ENCODE data around the gene ARMC7. TPM values are rescaled to one million over a fixed set of nuclear protein-coding genes. Genes with fewer than 3 reads are reported as not detected.

The ARMC7 gene
- total and polyA plus RNA-seq, 2 of the 4 experiments (the other 2 are of a cell fraction) = 1.8 to 6.9 TPM

GRCh38 chr17:75151930-75152329 lies 42.2 kb downstream of the ARMC7 start:
- peaks cover 21 to 46% of the 10 kb centered on the region in 2 experiments for H3K79me1 ChIP-seq (ENCODE audit: low read depth in 1 of 2, low read length in 2 of 2)
- TF ChIP-seq RAD21 (IDR thresholded peaks at IDR 0.05; ENCODE audit: low read length) = no peak
- H2BK15ac ChIP-seq (ENCODE audit: low read depth, low read length) = no peak overlapping the region
- H4K8ac ChIP-seq (ENCODE audit: low read depth in 2 of 2, low read length in 2 of 2) = no peak overlapping the region
- WGBS, 2 experiments (ENCODE audit: extremely low coverage in 2 of 2, insufficient read length in 1 of 2) = 67% methylated on average over 1 of the region's 6 CpGs; no CpG with 5 or more reads in 1 of the 2 experiments
- CTCF ChIA-PET = no interaction called here
- H2BK20ac ChIP-seq (ENCODE audit: low read depth, low read length) = no peak overlapping the region
- dilution Hi-C loops (cut with HindIII; ENCODE audit: low sequenced_read_pairs, unreplicated experiment) (no loop called here), in situ Hi-C loops (cut with MboI; ENCODE audit: low sequenced_read_pairs) (no loop called here), intact Hi-C loops (cut with micrococcal nuclease) (loop anchor here (2.0 kb wide), 1 partner anchor 13 kb away; no protein-coding TSS in a partner anchor)
- no peak overlapping the region for H3K18ac ChIP-seq (ENCODE audit: low read depth, low read length)
- POLR2A ChIA-PET (ENCODE audit: unreplicated experiment) = interaction anchor here (0.6 kb wide), 1 partner anchor 36 kb away, joined by 4 read pairs; no protein-coding TSS in a partner anchor
- H4K91ac ChIP-seq (ENCODE audit: insufficient read depth, low read depth, low read length) = no peak overlapping the region
- H3K9me1 ChIP-seq (ENCODE audit: insufficient read depth, low read length) = peaks cover 6% of the 10 kb centered on the region; the same call in 1 of the 2 replicates
- DNase-seq (peak; percentile 52), ATAC-seq (ENCODE audit: low read depth) (no peak)
- no peak overlapping the region for H2BK5ac ChIP-seq (ENCODE audit: low read depth, low read length, poor library complexity, severe bottlenecking)
- no peak overlapping the region for H3K27ac ChIP-seq (ENCODE audit: insufficient read depth, low read length)
- H2AK5ac ChIP-seq (ENCODE audit: low read depth, low read length) = no peak overlapping the region
- no peak overlapping the region for H3K4ac ChIP-seq (ENCODE audit: low read depth, low read length)
- no peak overlapping the region for H2AK9ac ChIP-seq (replicated peaks; ENCODE audit: low read depth, low read length, poor library complexity)
- H3K9ac ChIP-seq (ENCODE audit: low read depth, low read length) = no peak overlapping the region; the same call in 1 of the 2 replicates
- no peaks in the 10 kb centered on the region for H3K9me3 ChIP-seq (ENCODE audit: control insufficient read depth, insufficient read depth, low read length)
- peak overlapping the region; percentile 96 for H3K4me2 ChIP-seq (ENCODE audit: low read depth, low read length)
- peaks cover 23% of the 10 kb centered on the region for H4K20me1 ChIP-seq (ENCODE audit: insufficient read depth, low read length)
- H4K5ac ChIP-seq (ENCODE audit: low read depth, low read length) = no peak overlapping the region
- no peak overlapping the region for H3K4me3 ChIP-seq (ENCODE audit: insufficient read depth, low read depth, low read length)
- no TSS peak for BruUV-seq (replicated peaks)
- 0 out of 2 replicates have a peak, but pooled peaks cover under 1% of the 10 kb centered on the region for H3K4me1 ChIP-seq (ENCODE audit: control insufficient read depth, insufficient read depth, low read length)
- peaks cover 14% of the 10 kb centered on the region for H3K36me3 ChIP-seq (ENCODE audit: control insufficient read depth, insufficient read depth, low read length)
- no peak overlapping the region for H3K56ac ChIP-seq (ENCODE audit: extremely low read depth, insufficient read depth, low read length)
- no peak overlapping the region for H2BK120ac ChIP-seq (ENCODE audit: low read depth, low read length)
- peak overlapping the region; percentile 53; the same call in 1 of the 2 replicates for H3K23ac ChIP-seq (ENCODE audit: low read depth, low read length)
- 0 out of 2 replicates have a peak overlapping the region, but pooled peaks have one; percentile 44 for H3K14ac ChIP-seq (replicated peaks; ENCODE audit: low read depth, low read length)
- no peaks in the 10 kb centered on the region for H3K27me3 ChIP-seq (ENCODE audit: control insufficient read depth, insufficient read depth, low read length)
- no peak overlapping the region for H2AFZ ChIP-seq (replicated peaks; ENCODE audit: low read length, poor library complexity)
